GM18951 (cell line): ENCODE measurements around the gene GPR146.

Experiments
- POLR2A ChIP-seq: IDR thresholded peaks from 4 replicates; pipeline ENCODE4 v1.6.1; 2011; ENCODE audit warnings: mild to moderate bottlenecking; ENCODE audit not compliant: insufficient read length, insufficient read depth; ENCODE audit errors: extremely low read depth
- in situ Hi-C: fragments of 300-500 bp; cut with MboI; formaldehyde crosslinking; loops from one replicate; pipeline ENCODE4 v1.12.0; 2022; ENCODE audit warnings: low sequenced_read_pairs, mixed read lengths, inconsistent platforms; ENCODE audit not compliant: unreplicated experiment

GPR146 gene

GRCh38 chr7:1016577-1017531 lies 27.5 kb upstream of the GPR146 start:
- in situ Hi-C loops, result no loop called here
- no peak for TF ChIP-seq POLR2A

GRCh38 chr7:1017586-1018333 lies 26.6 kb upstream of the GPR146 start:
- no peak for TF ChIP-seq POLR2A
- in situ Hi-C loops, result no loop called here

GRCh38 chr7:1018334-1018695 lies 26.0 kb upstream of the GPR146 start:
- in situ Hi-C loops, result no loop called here

GRCh38 chr7:1019255-1019785 lies 25.0 kb upstream of the GPR146 start:
- TF ChIP-seq POLR2A, result no peak
- in situ Hi-C loops, result no loop called here

More at GRCh38 chr7:1018334-1018695, 26.0 kb upstream of the GPR146 start:
- TF ChIP-seq POLR2A, result no peak

GRCh38 chr7:1019789-1020610 lies 24.3 kb upstream of the GPR146 start:
- in situ Hi-C loops, result no loop called here
- no peak for TF ChIP-seq POLR2A

GRCh38 chr7:1020849-1021251 lies 23.5 kb upstream of the GPR146 start:
- TF ChIP-seq POLR2A, result no peak
- in situ Hi-C loops, result no loop called here

GRCh38 chr7:1021366-1021765 lies 23.0 kb upstream of the GPR146 start:
- in situ Hi-C loops, result no loop called here

GRCh38 chr7:1021931-1022330 lies 22.4 kb upstream of the GPR146 start:
- in situ Hi-C loops, result no loop called here
- no peak for TF ChIP-seq POLR2A

More at GRCh38 chr7:1021366-1021765, 23.0 kb upstream of the GPR146 start:
- no peak for TF ChIP-seq POLR2A

- in situ Hi-C loops, result no loop called here
- no peak for TF ChIP-seq POLR2A
Observed at GRCh38 chr7:1022356-1022755, 22.0 kb upstream of the GPR146 start.

- in situ Hi-C loops, result no loop called here
- TF ChIP-seq POLR2A, result no peak
Observed at GRCh38 chr7:1022801-1023465, 21.4 kb upstream of the GPR146 start.

GRCh38 chr7:1024331-1024841 lies 20.0 kb upstream of the GPR146 start:
- TF ChIP-seq POLR2A, result peak; percentile 52
- in situ Hi-C loops, result no loop called here

GRCh38 chr7:1024876-1025742 lies 19.2 kb upstream of the GPR146 start:
- in situ Hi-C loops, result no loop called here
- no peak for TF ChIP-seq POLR2A
